ENCODE data around the gene GLI1. TPM values are rescaled to one million over a fixed set of nuclear protein-coding genes. Genes with fewer than 3 reads are reported as not detected.
A peak's percentile ranks its signal among the peaks of the same experiment; 100 is the strongest.
"Not testable (repeated sequence)": the region's sequence is repeated elsewhere in the genome, so short reads cannot be mapped to it uniquely, and the experiment has no call there.

The GLI1 gene
- total and polyA plus RNA-seq, 7 experiments from 2014 or later = 0.39 to 1.4 (median 0.45) TPM; not detected in 2

DNA sequence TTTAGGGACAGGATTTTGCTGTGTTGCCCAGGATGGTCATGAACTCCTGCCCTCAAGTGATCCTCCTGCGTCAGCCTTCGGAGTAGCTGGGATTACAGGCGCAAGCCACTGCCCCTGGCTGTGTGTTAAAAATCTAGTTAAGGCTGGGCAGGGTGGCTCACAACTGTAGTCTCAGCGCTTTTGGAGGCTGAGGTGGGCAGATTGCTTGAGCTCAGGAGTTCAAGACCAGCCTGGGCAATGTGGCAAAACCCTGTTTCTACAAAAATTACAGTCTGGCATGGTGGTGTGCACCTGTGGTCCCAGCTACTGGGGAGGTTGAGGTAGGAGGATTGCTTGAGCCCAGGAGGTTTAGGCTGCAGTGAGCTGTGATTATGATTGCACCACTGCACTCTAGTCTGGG is 51.6 kb downstream of the GLI1 start:
- no peak for ATAC-seq
- H3K4me1 ChIP-seq (ENCODE audit: control insufficient read depth in 2 of 2, insufficient read depth in 2 of 2, low read length in 2 of 2) = no peaks in the 10 kb centered on the region
- Mint-ChIP-seq H3K36me3 (peaks cover 0 to 42% (median 26%) of the 10 kb centered on the region in 5 donors), H3K27ac (peak overlapping the region in 3 of 9 donors; percentile 21 to 68 (median 63)), H3K27me3 (no peaks in the 10 kb centered on the region), H3K9me3 (no peaks in the 10 kb centered on the region), H3K4me3 (no peak overlapping the region), H3K4me1 (peaks cover 0 to 10% (median 0%) of the 10 kb centered on the region in 7 donors)
- no peaks in the 10 kb centered on the region for H3K9me3 ChIP-seq (ENCODE audit: control insufficient read depth in 2 of 3, low read length in 3 of 3)
- ChIA-PET CTCF (interaction anchor here (1.2 kb wide), 2 partner anchors 34 to 45 kb away, joined by 3 to 4 read pairs; no protein-coding TSS in a partner anchor), POLR2A (interaction anchor here (0.7 kb wide), 3 partner anchors 9 to 404 kb away, joined by 3 to 5 read pairs (median 4); partner anchors contain the start of gene DDIT3)
- intact Hi-C loops (cut with micrococcal nuclease) = no loop called here
- DNase-seq = no peak
- no peak overlapping the region for H3K4me3 ChIP-seq (ENCODE audit: low read length)
- H3K27me3 ChIP-seq (ENCODE audit: control insufficient read depth in 2 of 2, insufficient read depth in 2 of 2, low read length in 2 of 2) = no peaks in the 10 kb centered on the region
- H3K27ac ChIP-seq (ENCODE audit: low read depth, low read length) = no peak overlapping the region
- H3K36me3 ChIP-seq (ENCODE audit: control insufficient read depth in 2 of 3, insufficient read depth in 3 of 3, low read length in 3 of 3) = peaks cover 27 to 76% (median 29%) of the 10 kb centered on the region in 3 experiments

DNA sequence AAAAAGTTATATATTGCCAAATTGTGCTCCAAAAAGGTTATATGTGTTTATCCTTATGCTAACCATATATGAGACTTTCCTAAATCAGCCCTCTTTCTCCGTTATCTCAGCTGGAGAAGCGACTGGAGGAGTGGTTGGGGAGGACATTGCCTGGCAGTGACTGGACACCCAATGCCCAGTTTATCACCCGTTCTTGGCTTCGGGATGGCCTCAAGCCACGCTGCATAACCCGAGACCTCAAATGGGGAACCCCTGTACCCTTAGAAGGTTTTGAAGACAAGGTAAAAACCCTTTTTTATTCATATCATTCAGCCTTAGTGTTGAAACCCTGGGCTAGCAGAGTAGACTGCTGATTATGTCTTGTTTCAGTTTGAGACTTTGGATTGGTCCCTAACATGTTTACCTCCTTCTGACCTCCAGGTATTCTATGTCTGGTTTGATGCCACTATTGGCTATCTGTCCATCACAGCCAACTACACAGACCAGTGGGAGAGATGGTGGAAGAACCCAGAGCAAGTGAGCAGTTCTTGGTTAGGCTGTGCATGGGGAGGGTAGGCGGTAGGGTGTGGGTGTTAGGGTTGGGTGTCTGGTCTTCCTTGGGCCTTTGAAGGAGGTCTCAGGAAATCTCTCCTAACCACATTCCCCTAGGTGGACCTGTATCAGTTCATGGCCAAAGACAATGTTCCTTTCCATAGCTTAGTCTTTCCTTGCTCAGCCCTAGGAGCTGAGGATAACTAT is 52.2 kb downstream of the GLI1 start:
- no peak overlapping the region for H3K4me3 Mint-ChIP-seq
- ATAC-seq (no peak), DNase-seq (no peak)
- Histone ChIP-seq H3K9me3 (ENCODE audit: control insufficient read depth in 2 of 3, low read length in 3 of 3) (no peaks in the 10 kb centered on the region), H3K36me3 (ENCODE audit: control insufficient read depth in 2 of 3, insufficient read depth in 3 of 3, low read length in 3 of 3) (peaks cover 24 to 77% (median 27%) of the 10 kb centered on the region in 3 experiments), H3K27ac (ENCODE audit: low read depth, low read length) (peak overlapping the region; percentile 6), H3K4me3 (ENCODE audit: low read length) (no peak overlapping the region), H3K4me1 (ENCODE audit: control insufficient read depth in 2 of 2, insufficient read depth in 2 of 2, low read length in 2 of 2) (no peaks in the 10 kb centered on the region), H3K27me3 (ENCODE audit: control insufficient read depth in 2 of 2, insufficient read depth in 2 of 2, low read length in 2 of 2) (no peaks in the 10 kb centered on the region)
- H3K9me3 Mint-ChIP-seq = no peaks in the 10 kb centered on the region
- intact Hi-C loops (cut with micrococcal nuclease) = no loop called here
- CTCF ChIA-PET = interaction anchor here (1.0 to 1.2 kb wide), 3 partner anchors 35 to 52 kb away, joined by 3 to 4 read pairs (median 3); no protein-coding TSS in a partner anchor
- POLR2A ChIA-PET = interaction anchor here (0.6 to 0.7 kb wide), 5 partner anchors 9 to 405 kb away, joined by 4 to 5 read pairs (median 4); partner anchors contain the start of genes DDIT3 and MARS1
- peak overlapping the region; percentile 37 to 83 (median 63) for H3K27ac Mint-ChIP-seq
- no peaks in the 10 kb centered on the region for H3K27me3 Mint-ChIP-seq
- H3K36me3 Mint-ChIP-seq = peaks cover under 1 to 43% (median 29%) of the 10 kb centered on the region in 5 donors
- peaks cover 0 to 16% (median under 1%) of the 10 kb centered on the region in 7 donors for H3K4me1 Mint-ChIP-seq

DNA sequence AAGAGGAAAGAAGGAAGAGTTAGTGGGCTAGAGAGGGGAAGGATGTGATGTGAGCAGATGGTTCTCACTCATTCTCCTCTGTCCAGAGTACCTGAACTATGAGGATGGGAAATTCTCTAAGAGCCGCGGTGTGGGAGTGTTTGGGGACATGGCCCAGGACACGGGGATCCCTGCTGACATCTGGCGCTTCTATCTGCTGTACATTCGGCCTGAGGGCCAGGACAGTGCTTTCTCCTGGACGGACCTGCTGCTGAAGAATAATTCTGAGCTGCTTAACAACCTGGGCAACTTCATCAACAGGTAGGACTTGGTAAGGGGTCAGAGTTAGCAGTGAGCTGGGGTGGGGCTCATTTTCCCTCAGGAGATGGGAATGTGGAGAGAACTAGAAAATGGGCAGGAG is 53.1 kb downstream of the GLI1 start:
- DNase-seq = no peak
- ATAC-seq = no peak
- Histone ChIP-seq H3K27me3 (ENCODE audit: control insufficient read depth in 2 of 2, insufficient read depth in 2 of 2, low read length in 2 of 2) (no peaks in the 10 kb centered on the region), H3K4me3 (ENCODE audit: low read length) (no peak overlapping the region), H3K36me3 (ENCODE audit: control insufficient read depth in 2 of 3, insufficient read depth in 3 of 3, low read length in 3 of 3) (peaks cover 24 to 84% (median 27%) of the 10 kb centered on the region in 3 experiments), H3K9me3 (ENCODE audit: control insufficient read depth in 2 of 3, low read length in 3 of 3) (no peaks in the 10 kb centered on the region), H3K4me1 (ENCODE audit: control insufficient read depth in 2 of 2, insufficient read depth in 2 of 2, low read length in 2 of 2) (no peaks in the 10 kb centered on the region), H3K27ac (ENCODE audit: low read depth, low read length) (no peak overlapping the region)
- ChIA-PET POLR2A (interaction anchor here (0.6 to 0.8 kb wide), 4 partner anchors 8 to 235 kb away, joined by 3 to 4 read pairs (median 4); partner anchors contain the start of genes ARHGAP9, DDIT3 and MARS1), CTCF (interaction anchor here (1.0 kb wide), 1 partner anchor 53 kb away, joined by 3 read pairs; no protein-coding TSS in a partner anchor)
- Mint-ChIP-seq H3K9me3 (no peaks in the 10 kb centered on the region), H3K4me1 (peaks cover 5 to 25% (median 8%) of the 10 kb centered on the region in 7 donors), H3K4me3 (peak overlapping the region in 1 of 10 donors; percentile 47), H3K36me3 (peaks cover 5 to 43% (median 36%) of the 10 kb centered on the region in 5 donors), H3K27ac (peak overlapping the region in 7 of 9 donors; percentile 60 to 75 (median 67)), H3K27me3 (no peaks in the 10 kb centered on the region)
- intact Hi-C loops (cut with micrococcal nuclease) = no loop called here

- no peak overlapping the region for H3K4me3 ChIP-seq (ENCODE audit: low read length)
- Mint-ChIP-seq H3K36me3 (peaks cover 5 to 46% (median 38%) of the 10 kb centered on the region in 5 donors), H3K4me3 (no peak overlapping the region), H3K4me1 (peaks cover 9 to 30% (median 11%) of the 10 kb centered on the region in 7 donors), H3K27ac (peak overlapping the region; percentile 24 to 75 (median 63)), H3K9me3 (no peaks in the 10 kb centered on the region), H3K27me3 (no peaks in the 10 kb centered on the region)
- no peaks in the 10 kb centered on the region for H3K27me3 ChIP-seq (ENCODE audit: control insufficient read depth in 2 of 2, insufficient read depth in 2 of 2, low read length in 2 of 2)
- intact Hi-C loops (cut with micrococcal nuclease) = no loop called here
- H3K36me3 ChIP-seq (ENCODE audit: control insufficient read depth in 2 of 3, insufficient read depth in 3 of 3, low read length in 3 of 3) = peaks cover 24 to 88% (median 27%) of the 10 kb centered on the region in 3 experiments
- ATAC-seq (no peak), DNase-seq (no peak)
- H3K4me1 ChIP-seq (ENCODE audit: control insufficient read depth in 2 of 2, insufficient read depth in 2 of 2, low read length in 2 of 2) = peaks cover 0 to 4% of the 10 kb centered on the region in 2 donors
- ChIA-PET CTCF (interaction anchor here (1.7 kb wide), 1 partner anchor 36 kb away, joined by 4 read pairs; no protein-coding TSS in a partner anchor), POLR2A (interaction anchor here (0.8 to 1.0 kb wide), 2 partner anchors 34 to 36 kb away, joined by 3 to 4 read pairs; partner anchors contain the start of gene ARHGAP9)
- no peak overlapping the region for H3K27ac ChIP-seq (ENCODE audit: low read depth, low read length)
- no peaks in the 10 kb centered on the region for H3K9me3 ChIP-seq (ENCODE audit: control insufficient read depth in 2 of 3, low read length in 3 of 3)
Measured at GRCh38 chr12:57513266-57513665, 53.7 kb downstream of the GLI1 start.

- ATAC-seq; H3K9me3 ChIP-seq (ENCODE audit: control insufficient read depth in 2 of 3, low read length in 3 of 3); H3K27ac ChIP-seq (ENCODE audit: low read depth, low read length); H3K27me3 ChIP-seq (ENCODE audit: control insufficient read depth in 2 of 2, insufficient read depth in 2 of 2, low read length in 2 of 2); DNase-seq; H3K4me1 ChIP-seq (ENCODE audit: control insufficient read depth in 2 of 2, insufficient read depth in 2 of 2, low read length in 2 of 2); H3K9me3 Mint-ChIP-seq; intact Hi-C loops (cut with micrococcal nuclease); H3K4me3 ChIP-seq (ENCODE audit: low read length); H3K4me3 Mint-ChIP-seq; H3K27me3 Mint-ChIP-seq: not testable (repeated sequence)
- Mint-ChIP-seq H3K27ac (peak overlapping the region in 6 of 9 donors; percentile 19 to 75 (median 64)), H3K36me3 (peaks cover 5 to 48% (median 38%) of the 10 kb centered on the region in 5 donors), H3K4me1 (peaks cover 13 to 33% (median 15%) of the 10 kb centered on the region in 7 donors)
- ChIA-PET POLR2A (interaction anchor here (0.6 to 1.0 kb wide), 4 partner anchors 24 to 177 kb away, joined by 3 to 4 read pairs (median 4); no protein-coding TSS in a partner anchor), CTCF (interaction anchor here (1.7 kb wide), 1 partner anchor 36 kb away, joined by 4 read pairs; no protein-coding TSS in a partner anchor)
- H3K36me3 ChIP-seq (ENCODE audit: control insufficient read depth in 2 of 3, insufficient read depth in 3 of 3, low read length in 3 of 3) = peaks cover 24 to 86% (median 27%) of the 10 kb centered on the region in 3 experiments
Measured at GRCh38 chr12:57513677-57514076, 54.1 kb downstream of the GLI1 start.

- Histone ChIP-seq H3K4me1 (ENCODE audit: control insufficient read depth in 2 of 2, insufficient read depth in 2 of 2, low read length in 2 of 2) (peaks cover 2 to 14% of the 10 kb centered on the region in 2 donors), H3K36me3 (ENCODE audit: control insufficient read depth in 2 of 3, insufficient read depth in 3 of 3, low read length in 3 of 3) (peaks cover 24 to 80% (median 27%) of the 10 kb centered on the region in 3 experiments)
- DNase-seq; ATAC-seq; H3K27me3 Mint-ChIP-seq; H3K27me3 ChIP-seq (ENCODE audit: control insufficient read depth in 2 of 2, insufficient read depth in 2 of 2, low read length in 2 of 2); H3K9me3 ChIP-seq (ENCODE audit: control insufficient read depth in 2 of 3, low read length in 3 of 3); H3K27ac ChIP-seq (ENCODE audit: low read depth, low read length); H3K4me3 ChIP-seq (ENCODE audit: low read length); H3K4me3 Mint-ChIP-seq; H3K9me3 Mint-ChIP-seq; intact Hi-C loops (cut with micrococcal nuclease): not testable (repeated sequence)
- H3K36me3 Mint-ChIP-seq = peaks cover 5 to 48% (median 38%) of the 10 kb centered on the region in 5 donors
- POLR2A ChIA-PET = interaction anchor here (0.6 to 3.4 kb wide), 7 partner anchors 8 to 177 kb away, joined by 3 to 9 read pairs (median 4); no protein-coding TSS in a partner anchor
- peak overlapping the region in 5 of 9 donors; percentile 32 to 85 (median 65) for H3K27ac Mint-ChIP-seq
- peaks cover 19 to 39% (median 21%) of the 10 kb centered on the region in 7 donors for H3K4me1 Mint-ChIP-seq
- CTCF ChIA-PET = interaction anchor here (0.6 to 1.7 kb wide), 2 partner anchors 37 to 207 kb away, joined by 4 read pairs; no protein-coding TSS in a partner anchor
Measured at GRCh38 chr12:57514246-57514645, 54.7 kb downstream of the GLI1 start.

Data from naive thymus-derived CD4-positive, alpha-beta T cell (primary cell).